ENCODE measurements around the gene TMEM255B.

DNA sequence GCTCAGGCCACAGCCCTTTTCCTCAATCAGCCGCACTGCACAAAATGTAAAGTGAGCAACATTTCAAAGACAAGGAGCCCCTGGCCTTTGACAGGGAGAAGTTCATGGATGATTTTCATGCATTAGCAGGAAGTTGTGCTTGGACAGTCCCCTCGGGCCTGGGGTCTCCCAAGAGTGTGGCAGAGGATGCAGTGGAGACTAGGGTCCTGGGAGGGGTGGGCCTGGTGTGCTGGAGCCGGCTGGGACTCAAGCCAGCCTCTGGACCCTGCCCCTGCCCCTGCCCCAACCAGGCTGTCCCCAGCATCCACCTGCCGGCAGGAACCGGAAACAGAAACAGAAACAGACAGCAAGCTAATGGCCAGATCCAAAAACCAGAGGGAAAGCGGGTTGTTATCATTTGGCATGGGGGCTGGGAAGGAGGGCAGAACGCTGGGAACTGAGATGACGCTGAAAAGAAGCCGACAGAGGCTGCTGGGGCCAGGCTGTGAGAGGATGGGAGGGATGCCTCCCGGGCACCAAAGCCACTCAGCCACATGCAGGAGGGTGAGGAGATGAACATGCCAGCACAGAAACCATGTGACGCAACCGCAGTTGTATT lies 102.5 kb downstream of the TMEM255B start:
- TF ChIP-seq, protein P1, sequence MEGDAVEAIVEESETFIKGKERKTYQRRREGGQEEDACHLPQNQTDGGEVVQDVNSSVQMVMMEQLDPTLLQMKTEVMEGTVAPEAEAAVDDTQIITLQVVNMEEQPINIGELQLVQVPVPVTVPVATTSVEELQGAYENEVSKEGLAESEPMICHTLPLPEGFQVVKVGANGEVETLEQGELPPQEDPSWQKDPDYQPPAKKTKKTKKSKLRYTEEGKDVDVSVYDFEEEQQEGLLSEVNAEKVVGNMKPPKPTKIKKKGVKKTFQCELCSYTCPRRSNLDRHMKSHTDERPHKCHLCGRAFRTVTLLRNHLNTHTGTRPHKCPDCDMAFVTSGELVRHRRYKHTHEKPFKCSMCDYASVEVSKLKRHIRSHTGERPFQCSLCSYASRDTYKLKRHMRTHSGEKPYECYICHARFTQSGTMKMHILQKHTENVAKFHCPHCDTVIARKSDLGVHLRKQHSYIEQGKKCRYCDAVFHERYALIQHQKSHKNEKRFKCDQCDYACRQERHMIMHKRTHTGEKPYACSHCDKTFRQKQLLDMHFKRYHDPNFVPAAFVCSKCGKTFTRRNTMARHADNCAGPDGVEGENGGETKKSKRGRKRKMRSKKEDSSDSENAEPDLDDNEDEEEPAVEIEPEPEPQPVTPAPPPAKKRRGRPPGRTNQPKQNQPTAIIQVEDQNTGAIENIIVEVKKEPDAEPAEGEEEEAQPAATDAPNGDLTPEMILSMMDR (IDR thresholded peaks at IDR 0.05) = peak in 1 of 3 donors; percentile 12
- TF ChIP-seq POLR2A (IDR thresholded peaks at IDR 0.05) (no peak), EP300 (IDR thresholded peaks at IDR 0.05) (no peak)
